IPS-18a (cell line): ENCODE data around the gene CYP3A4.

Experiments used
- H3K27ac ChIP-seq: one replicate; pipeline ENCODE4 v1.5.1; 2013; ENCODE audit warnings: low read length
- H3K27me3 ChIP-seq: one replicate; pipeline ENCODE4 v1.6.1; 2013; ENCODE audit warnings: mild to moderate bottlenecking, low read length; ENCODE audit not compliant: control insufficient read depth, insufficient read depth
- H3K36me3 ChIP-seq: one replicate; pipeline ENCODE4 v1.6.1; 2013; ENCODE audit warnings: low read depth, low read length; ENCODE audit not compliant: control insufficient read depth
- H3K4me1 ChIP-seq: one replicate; pipeline ENCODE4 v1.6.1; 2013; ENCODE audit warnings: low read depth, low read length; ENCODE audit not compliant: control insufficient read depth
- H3K4me3 ChIP-seq: one replicate; pipeline ENCODE4 v1.5.1; 2013; ENCODE audit warnings: low read length
- H3K9ac ChIP-seq: one replicate; pipeline ENCODE4 v1.6.1; 2013; ENCODE audit warnings: mild to moderate bottlenecking, low read length, moderate library complexity
- H3K9me3 ChIP-seq: one replicate; pipeline ENCODE4 v1.6.1; 2013; ENCODE audit warnings: low read depth, low read length; ENCODE audit not compliant: control insufficient read depth

Gene CYP3A4

DNA sequence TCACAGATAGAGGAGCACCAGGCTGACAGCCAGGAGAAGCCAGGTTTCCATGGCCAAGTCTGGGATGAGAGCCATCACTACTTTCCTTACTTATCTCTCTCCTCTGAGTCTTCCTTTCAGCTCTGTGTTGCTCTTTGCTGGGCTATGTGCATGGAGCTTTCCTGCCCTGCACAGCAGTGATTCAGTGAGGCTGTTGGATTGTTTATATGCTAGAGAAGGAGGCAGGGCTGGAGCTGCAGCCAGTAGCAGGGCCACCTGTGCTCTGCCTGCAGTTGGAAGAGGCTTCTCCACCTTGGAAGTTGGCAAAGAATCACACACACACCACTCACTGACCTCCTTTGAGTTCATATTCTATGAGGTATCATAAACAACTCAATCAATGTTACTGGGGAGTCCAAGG, at the start of gene CYP3A4:
CYP3A4 (minus strand) TSS at position 178 of the 400 bp plus-strand sequence; CDS start at position 75, 103 bp downstream.
- no peaks in the 10 kb centered on the region for H3K9me3 ChIP-seq
- H3K36me3 ChIP-seq = no peaks in the 10 kb centered on the region
- no peaks in the 10 kb centered on the region for H3K4me1 ChIP-seq
- no peak within 1 kb of the TSS for H3K27ac ChIP-seq
- H3K9ac ChIP-seq = no peak within 1 kb of the TSS
- H3K4me3 ChIP-seq = no peak within 1 kb of the TSS
- H3K27me3 ChIP-seq = no peaks in the 10 kb centered on the region

DNA sequence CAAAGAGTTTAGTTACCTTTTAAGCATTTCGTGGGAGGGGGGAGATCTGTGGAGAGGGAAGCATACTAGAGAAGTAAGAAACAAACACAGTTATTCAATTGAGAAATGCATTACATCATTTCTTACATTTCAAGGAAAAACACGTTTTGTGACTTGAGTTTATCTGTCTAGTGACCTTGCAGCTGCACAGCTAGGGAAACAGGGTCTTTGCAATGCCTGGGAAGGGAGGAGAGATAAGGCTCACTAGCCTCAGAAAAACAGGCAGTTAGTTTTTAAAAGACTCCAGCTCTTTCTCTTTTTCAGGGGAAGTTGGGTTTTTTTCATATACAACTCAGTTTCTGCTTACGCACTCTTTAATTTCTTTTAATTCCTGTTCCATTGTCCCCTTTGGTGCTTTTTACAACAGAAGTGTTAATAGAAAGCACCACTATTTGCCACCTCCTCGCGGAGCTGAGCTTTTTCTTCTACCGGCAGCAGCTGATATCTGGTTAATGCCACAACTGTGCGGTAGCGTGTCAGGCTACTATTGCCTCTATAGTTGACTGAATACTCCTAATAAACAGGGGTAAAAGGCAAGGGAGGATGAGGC, 49.4 kb upstream of the CYP3A4 start:
- Histone ChIP-seq H3K36me3 (no peaks in the 10 kb centered on the region), H3K27me3 (no peaks in the 10 kb centered on the region), H3K4me1 (peaks cover 3% of the 10 kb centered on the region), H3K9me3 (no peaks in the 10 kb centered on the region), H3K27ac (no peak overlapping the region), H3K9ac (no peak overlapping the region), H3K4me3 (no peak overlapping the region)

DNA sequence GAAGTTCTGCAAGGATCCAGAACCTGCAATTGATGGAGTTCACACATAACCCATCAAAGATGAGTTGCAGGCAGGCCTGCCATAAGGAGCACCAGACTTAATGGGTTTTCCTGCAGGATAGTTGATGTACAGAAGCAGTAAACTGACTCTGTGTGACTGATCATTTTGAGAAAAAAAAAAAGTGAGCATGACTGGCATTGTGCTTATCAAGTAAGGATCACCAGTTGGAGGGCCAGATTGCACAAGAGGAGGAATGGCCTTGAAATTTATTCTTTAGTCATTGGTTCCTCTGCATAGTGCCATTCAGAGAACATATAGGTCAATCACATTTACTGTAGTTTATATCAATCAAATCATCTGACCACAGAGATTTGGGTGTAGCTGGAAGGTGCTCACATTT, 47.6 kb upstream of the CYP3A4 start:
- H3K27me3 ChIP-seq = no peaks in the 10 kb centered on the region
- no peak overlapping the region for H3K27ac ChIP-seq
- H3K4me3 ChIP-seq = no peak overlapping the region
- no peaks in the 10 kb centered on the region for H3K9me3 ChIP-seq
- H3K36me3 ChIP-seq = no peaks in the 10 kb centered on the region
- H3K4me1 ChIP-seq = no peaks in the 10 kb centered on the region
- no peak overlapping the region for H3K9ac ChIP-seq

DNA sequence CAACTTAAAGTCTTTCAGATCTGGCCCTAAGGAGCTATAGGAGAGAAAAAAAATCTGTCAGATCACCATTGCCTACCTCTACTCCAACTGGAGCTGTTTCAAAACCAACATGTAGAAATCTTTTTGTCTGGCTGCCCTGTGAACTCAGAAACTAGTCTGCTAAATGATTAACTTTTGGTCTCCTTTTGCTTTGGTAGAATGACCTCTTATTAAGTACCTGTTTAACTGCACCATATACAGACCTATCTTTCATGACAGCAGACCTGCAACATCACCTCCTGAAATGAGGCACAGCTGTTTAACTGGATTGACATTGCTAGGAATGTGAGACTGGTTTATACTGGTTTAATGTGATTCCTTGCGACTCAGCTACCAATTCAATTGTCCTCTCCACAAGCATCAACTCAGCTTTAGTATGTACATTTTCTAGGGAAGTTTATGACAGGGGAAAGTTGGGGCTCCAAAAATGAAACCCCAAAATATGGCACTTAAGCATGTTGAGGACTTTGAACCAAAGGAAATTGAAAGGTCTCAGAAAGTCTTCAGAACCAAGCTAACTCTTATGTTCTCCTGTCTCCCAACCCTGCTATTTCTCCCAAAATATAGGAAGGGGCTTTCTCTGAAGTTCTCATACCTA, 45.7 kb upstream of the CYP3A4 start:
- Histone ChIP-seq H3K27me3 (no peaks in the 10 kb centered on the region), H3K4me3 (no peak overlapping the region), H3K27ac (no peak overlapping the region)

DNA sequence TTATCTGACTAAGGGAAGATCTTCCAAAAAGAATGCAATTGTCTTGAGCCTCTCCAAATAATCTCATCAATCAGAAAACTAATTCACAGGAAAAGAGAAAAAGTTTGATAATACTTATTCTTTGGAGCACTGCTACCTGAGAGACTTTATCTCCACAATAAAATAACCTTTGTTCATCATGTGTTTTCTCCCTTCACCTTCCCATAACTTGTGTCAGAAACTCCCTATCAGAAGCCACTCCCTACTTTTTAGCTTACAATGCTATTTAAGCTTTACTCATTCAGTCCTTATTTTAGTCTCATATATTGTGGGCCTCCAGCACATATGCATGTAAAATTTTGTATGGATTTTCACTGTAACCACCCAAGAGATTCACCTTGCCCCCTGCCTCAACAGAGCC, 44.8 kb upstream of the CYP3A4 start:
- H3K36me3 ChIP-seq = no peaks in the 10 kb centered on the region
- H3K27me3 ChIP-seq = no peaks in the 10 kb centered on the region
- no peaks in the 10 kb centered on the region for H3K9me3 ChIP-seq
- no peak overlapping the region for H3K4me3 ChIP-seq
- H3K9ac ChIP-seq = no peak overlapping the region
- H3K4me1 ChIP-seq = no peaks in the 10 kb centered on the region
- H3K27ac ChIP-seq = no peak overlapping the region

More for the DNA sequence above, 45.7 kb upstream of the CYP3A4 start:
- H3K9ac ChIP-seq = no peak overlapping the region
- no peaks in the 10 kb centered on the region for H3K4me1 ChIP-seq
- H3K9me3 ChIP-seq = no peaks in the 10 kb centered on the region
- H3K36me3 ChIP-seq = no peaks in the 10 kb centered on the region

DNA sequence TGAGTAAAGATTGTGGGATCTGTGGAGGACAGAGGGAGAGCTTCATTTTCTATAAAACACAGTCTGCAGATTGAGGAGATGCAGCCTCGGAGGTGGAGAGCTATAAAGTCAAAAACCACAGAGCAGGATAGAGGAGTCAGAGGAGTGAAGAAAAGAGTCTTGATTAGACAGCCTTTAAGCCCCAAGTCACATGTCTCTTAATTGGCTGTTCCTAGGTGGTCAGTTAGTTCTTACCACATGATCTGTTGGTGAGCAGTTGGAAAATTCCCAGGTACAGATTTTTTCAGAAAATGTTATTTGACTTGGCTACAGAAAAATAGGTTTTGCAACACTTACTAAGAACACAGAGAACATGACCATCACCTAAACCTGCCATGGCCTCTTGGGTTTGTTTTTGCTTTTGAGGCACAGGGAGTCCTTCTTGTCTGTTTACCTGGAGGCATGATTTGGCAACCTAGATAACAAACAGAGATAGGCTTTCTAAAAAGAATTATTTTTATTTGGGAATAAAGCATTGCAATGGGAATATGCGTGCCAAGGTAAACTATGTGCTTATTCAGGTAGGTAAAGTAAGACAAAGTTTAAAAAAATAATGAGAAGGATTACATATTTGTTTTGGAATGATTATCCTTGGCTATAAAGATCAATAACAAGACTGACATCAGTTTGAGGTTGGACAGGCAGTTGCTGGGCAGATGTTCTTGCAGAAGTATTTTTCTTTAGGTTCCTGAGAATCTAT, 43.2 kb upstream of the CYP3A4 start:
- H3K9me3 ChIP-seq = no peaks in the 10 kb centered on the region
- H3K36me3 ChIP-seq = no peaks in the 10 kb centered on the region
- H3K9ac ChIP-seq = no peak overlapping the region
- no peaks in the 10 kb centered on the region for H3K27me3 ChIP-seq
- H3K4me1 ChIP-seq = no peaks in the 10 kb centered on the region
- H3K4me3 ChIP-seq = no peak overlapping the region
- H3K27ac ChIP-seq = no peak overlapping the region

DNA sequence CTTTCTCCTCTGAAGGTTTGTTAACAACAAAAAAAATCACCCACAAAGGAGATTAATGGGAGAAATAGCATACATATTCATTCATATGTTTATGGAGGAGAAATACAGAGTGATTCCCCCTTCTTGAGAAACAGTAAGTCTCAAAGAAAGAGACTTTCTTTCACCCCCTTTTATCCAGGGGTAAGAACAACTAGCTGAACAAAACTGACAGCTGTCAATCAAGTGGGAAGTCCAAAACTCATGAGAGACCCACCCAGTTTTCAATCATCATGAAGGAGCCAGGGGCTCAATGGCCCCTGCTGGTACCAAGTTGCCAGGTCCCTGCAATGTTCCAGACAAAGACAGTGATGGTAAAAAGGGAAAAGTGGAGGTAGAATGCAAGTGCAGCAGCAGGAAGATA, 41.9 kb upstream of the CYP3A4 start:
- H3K27ac ChIP-seq = no peak overlapping the region
- H3K9ac ChIP-seq = no peak overlapping the region
- H3K27me3 ChIP-seq = no peaks in the 10 kb centered on the region
- no peaks in the 10 kb centered on the region for H3K4me1 ChIP-seq
- no peak overlapping the region for H3K4me3 ChIP-seq
- no peaks in the 10 kb centered on the region for H3K9me3 ChIP-seq
- no peaks in the 10 kb centered on the region for H3K36me3 ChIP-seq

DNA sequence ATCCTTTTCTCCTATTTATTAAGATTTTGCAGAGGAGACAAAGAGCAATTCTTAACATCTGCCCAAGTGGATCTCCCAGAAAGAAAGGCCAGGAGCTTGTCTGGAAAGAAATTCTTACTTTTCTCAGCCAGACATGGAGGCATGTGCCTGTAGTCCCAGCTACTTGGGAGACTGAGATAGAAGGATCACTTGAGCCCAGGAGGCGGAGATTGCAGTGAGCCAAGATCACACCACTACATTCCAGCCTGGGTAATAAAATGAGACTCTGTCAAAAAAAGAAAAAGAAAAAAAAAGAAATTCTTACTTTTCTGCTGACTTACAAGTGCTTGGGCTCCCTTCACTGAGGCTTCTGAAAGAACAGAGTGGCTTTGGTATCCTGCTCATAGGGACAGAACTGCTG, 41.5 kb upstream of the CYP3A4 start:
- Histone ChIP-seq H3K36me3 (no peaks in the 10 kb centered on the region), H3K9ac (no peak overlapping the region), H3K27me3 (no peaks in the 10 kb centered on the region), H3K4me1 (no peaks in the 10 kb centered on the region), H3K9me3 (no peaks in the 10 kb centered on the region), H3K27ac (no peak overlapping the region), H3K4me3 (no peak overlapping the region)

DNA sequence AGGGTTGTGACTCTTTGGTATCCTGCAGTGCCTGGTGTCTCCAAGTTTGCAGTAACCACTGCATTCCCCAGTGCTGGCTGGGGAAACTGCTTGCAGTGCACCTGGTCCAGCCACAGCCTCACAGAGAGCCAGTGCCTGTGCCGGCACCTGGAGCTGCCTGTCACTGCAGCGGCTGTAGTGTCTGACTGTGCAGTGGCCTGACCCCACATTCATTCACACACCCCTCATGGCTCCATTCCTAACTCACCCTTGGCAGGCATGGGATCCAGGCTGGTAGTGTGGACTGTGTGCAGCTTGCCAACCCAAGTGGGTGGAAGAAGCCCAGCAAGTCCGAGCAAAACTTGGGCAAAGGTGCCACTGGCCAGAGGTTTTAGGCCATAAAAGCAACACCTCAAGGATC, 40.1 kb upstream of the CYP3A4 start:
- no peaks in the 10 kb centered on the region for H3K27me3 ChIP-seq
- H3K27ac ChIP-seq = no peak overlapping the region

DNA sequence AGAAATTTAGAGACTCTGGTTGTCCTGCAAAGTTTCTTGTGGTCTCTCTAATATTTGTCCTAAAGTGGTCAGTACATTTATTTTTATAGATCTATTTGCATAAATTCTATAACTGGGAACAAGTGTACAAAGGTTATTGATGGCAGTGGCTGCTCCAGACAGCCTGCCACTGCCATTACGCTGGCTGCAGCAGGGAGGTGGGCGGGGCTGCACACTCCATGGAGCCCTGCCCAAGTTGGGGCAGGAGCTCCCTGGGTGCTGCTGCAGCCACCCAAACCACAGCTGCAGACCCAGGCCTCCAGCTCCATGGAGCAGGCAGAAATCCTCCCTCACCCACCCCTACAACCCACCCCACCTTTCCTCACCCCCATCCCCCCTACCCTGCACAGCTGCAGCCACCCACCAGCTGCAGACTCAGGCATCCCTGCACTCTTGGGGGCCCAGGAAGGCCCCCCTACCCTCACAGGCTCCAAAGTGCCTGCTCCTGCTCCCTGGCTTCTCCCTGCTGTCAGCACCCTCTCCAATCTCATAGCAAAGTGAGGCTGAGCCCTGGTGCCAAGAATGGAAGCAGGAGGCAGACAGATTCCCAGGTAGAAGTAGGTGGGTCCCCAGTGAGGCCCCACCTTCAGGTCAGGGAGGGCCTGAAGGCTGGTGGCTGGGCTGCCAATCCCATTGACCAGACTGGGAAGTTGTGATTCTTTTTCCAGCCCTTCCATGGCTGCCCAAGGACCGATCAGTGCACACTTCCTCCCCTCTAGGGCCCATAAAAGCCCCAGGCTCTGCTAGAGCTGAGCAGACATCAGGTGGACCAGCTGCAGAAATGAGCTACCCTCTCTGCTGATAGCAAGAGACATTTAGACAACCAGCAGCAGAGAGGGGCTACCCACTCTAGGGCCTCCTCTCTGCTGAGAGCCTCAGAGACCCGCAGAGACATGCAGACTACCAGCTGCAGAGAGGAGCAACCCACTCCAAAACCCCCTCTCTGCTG, 39.0 kb upstream of the CYP3A4 start:
- Histone ChIP-seq H3K4me1 (no peaks in the 10 kb centered on the region), H3K27me3 (no peaks in the 10 kb centered on the region), H3K36me3 (no peaks in the 10 kb centered on the region), H3K9ac (no peak overlapping the region), H3K9me3 (no peaks in the 10 kb centered on the region), H3K4me3 (no peak overlapping the region), H3K27ac (no peak overlapping the region)

More for the DNA sequence above, 40.1 kb upstream of the CYP3A4 start:
- Histone ChIP-seq H3K9ac (no peak overlapping the region), H3K36me3 (no peaks in the 10 kb centered on the region), H3K4me3 (no peak overlapping the region), H3K9me3 (no peaks in the 10 kb centered on the region), H3K4me1 (no peaks in the 10 kb centered on the region)

DNA sequence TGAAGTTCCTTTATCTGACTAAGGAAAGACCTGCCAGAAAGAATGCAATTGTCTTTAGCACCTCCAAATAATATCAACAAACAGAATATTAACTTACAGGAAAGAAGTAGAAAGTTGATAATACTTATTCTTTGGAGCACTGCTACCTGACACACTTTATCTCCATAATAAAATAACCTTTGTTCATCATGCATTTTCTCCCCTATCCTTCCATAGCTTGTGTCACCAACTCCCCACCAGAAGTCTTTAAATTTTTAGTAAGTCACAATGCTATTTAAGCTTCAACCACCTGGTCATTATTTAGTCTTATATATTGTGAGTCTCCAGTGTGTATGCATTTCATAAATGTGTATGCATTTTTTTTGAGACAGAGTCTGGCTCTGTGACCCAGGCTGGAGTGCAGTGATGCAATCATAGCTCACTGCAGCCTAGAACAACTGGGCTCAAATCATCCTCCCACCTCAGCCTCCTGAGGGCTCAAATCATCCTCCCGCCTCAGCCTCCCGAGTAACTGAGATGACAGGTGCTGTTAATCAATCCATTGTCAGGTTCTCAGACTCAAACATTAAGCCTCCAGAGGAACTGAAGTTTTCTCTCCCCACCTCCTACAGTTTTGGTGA, 36.5 kb upstream of the CYP3A4 start:
- H3K27ac ChIP-seq = no peak overlapping the region
- no peak overlapping the region for H3K9ac ChIP-seq
- no peaks in the 10 kb centered on the region for H3K27me3 ChIP-seq
- H3K9me3 ChIP-seq = no peaks in the 10 kb centered on the region
- no peak overlapping the region for H3K4me3 ChIP-seq
- H3K4me1 ChIP-seq = no peaks in the 10 kb centered on the region
- no peaks in the 10 kb centered on the region for H3K36me3 ChIP-seq
